Measurements from ENCODE around the gene CLEC3B.
"Not testable (repeated sequence)": the region's sequence is repeated elsewhere in the genome, so short reads cannot be mapped to it uniquely, and the experiment has no call there.

CLEC3B gene

DNA sequence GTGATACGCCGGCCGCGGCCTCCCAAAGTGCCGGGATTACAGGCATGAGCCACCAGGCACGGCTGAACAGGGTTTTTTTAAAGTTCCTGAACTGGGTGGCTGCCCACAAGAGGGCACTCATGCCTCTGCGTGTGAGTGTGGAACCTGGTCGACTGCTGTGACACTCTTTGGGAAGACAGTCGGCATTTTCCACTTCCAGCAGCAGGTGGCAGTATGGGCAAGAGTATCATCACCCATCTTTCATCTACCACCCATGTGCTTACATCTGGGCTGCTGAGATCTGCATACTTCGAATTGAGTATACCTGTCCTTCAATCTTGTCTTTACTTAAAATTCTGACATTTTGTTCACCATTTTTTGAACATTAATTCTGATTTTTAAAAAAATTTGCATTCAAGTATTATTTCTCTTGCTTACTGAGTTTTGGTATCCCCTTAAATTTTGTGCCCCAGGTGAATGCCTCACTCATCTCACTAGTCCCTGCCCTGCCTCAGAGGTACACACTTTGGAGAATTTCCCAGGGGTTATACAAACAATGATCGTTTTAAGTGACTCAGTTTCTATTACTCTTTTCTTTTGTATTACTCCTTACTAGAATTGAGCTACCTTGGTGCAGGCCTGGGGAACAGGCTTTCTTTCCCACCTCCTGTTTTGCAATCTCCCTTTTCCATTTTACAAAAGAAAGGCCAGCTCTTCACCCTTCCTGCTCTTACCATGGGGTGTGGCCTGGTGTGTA, 11.8 kb downstream of the CLEC3B start:
- peak; percentile 95 for DNase-seq

DNA sequence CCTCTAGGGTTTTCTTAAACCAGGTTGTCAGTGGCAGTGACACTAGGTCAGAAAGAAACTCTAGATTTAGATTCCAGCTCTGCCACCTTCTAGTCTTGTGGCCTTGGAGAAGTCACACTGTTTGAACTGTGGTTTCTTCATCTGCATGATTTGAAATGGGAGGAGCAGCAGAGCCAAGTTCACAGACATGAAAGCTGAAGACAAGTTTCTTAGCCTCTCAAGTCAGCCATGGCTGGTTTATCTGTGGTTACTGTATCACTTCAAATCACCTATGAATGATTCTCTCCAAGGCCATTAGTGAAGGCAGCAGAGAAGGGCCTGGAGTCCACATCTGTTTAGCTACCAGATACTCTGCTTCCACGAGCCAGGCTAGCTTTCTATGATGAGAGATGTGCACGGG, 15.6 kb downstream of the CLEC3B start:
- peak; percentile 33 for DNase-seq

DNA sequence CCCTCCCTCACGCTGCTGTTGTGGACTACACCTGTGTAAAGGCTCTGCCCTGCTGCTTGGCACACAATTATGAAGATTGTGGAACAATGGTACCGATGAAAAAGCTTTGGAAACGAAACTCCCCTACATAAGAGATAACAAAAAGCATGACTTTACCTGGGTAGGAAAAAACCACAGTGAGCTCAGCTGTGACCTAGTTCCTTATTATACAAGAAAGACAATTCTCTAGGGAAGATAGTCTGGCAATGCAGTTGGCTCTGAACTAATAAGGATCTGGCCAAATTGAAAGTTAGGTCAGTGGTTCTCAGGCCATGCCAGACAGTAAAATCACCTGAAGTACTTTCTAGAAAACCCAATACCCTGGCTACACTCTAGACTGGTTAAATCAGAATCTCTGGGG, 16.1 kb downstream of the CLEC3B start:
- no peak for DNase-seq

DNA sequence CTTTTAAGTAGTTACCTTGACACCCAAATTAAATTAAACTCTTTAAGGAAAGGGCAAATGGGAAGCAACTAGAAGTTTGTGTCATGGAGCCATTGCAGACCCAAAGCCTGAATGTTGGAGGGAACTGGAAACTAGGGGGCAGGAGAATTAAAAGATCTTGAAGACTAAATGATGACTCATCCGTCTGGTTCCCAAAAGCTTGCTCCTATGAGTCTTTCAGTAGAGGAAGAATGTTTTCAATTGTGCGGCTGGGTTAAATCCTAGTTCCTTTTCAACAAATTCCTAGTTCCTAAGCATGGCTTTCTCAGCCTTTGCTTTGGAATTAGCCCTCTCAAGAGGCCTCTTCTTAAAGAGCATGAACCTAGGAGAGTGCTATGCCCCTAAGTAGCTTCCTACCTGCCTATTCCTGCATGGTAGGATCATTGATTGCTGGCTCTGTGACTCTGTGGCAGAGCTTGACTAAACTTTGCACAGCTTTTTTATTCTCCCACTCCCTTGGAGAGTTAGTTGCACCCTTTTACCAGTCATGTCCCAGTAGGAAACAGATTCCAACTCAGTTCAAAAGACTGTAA, 17.7 kb downstream of the CLEC3B start:
- no peak for DNase-seq

DNA sequence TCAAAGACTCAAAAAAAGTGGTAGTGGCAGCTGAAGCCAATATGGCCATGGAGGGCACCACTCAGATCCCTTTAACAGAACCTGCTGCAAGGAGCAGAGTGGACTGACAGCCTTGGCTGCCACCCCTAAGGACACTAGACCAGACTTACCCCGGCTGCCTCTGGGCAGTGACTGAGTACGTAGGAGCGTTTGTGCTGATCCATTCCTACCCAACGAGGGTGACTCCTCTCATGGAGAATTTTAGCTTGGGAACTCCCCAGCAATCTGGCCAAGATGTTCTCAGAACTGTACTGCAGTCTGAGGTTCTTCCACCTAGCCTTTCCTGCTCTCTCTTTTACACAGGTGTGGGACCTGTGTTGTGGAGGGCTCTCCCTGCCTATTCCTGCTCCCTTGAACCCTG, 22.1 kb downstream of the CLEC3B start:
- no peak for DNase-seq

DNA sequence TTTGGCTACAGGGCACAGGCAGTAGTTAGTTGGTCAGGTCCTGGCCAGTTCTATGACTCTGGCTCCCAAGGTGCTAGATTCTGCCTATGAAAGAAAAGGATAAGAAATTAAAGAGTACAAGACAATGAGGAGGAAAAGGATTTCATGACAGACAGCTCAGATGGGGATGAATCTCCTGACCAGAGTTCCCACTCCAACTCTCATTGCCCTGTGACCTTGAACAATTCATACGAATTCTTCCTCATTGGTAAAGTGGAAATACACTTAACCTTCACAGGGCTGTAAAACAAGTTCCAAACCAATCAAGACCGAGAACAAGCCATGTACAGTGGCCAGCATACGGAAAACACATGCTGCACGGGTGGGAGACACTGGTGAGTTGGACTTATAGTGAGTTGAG, 23.7 kb downstream of the CLEC3B start:
- DNase-seq: no peak

DNA sequence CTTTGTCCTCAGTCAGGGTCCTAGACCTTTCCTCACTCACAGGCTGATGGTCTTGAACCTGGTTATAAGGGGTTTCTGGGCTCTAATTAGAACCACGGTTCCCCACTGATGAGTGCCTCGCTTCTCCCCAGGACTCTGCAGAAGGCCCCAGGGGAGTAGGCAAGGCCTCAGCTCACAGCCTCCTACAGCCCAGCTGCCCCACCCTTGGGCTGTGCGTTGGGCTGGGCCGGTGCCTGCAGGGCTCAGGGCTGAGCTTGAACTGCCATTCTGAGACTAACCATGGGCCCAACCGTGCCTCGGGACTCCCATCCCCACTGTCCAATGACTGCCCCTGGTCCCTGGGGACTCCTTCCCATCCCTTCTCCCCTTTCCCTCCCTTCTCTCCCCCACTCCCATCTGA, 25.6 kb downstream of the CLEC3B start:
- no peak for DNase-seq

DNA sequence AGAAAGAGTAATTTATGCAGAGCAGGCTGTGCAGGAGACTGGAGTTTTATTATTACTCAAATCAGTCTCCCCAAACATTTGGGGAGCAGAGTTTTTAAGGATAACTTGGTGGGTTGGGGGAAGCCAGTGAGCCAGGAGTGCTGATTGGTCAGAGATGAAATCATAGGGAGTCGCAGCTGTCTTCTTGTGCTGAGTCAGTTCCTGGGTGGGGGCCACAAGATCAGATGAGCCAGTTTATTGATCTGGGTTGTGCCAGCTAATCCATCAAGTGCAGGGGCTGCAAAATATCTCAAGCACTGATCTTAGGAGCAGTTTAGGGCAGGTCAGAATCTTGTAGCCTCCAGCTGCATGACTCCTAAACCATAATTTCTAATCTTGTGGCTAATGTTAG, 27.7 kb downstream of the CLEC3B start:
- not testable (repeated sequence) for DNase-seq

DNA sequence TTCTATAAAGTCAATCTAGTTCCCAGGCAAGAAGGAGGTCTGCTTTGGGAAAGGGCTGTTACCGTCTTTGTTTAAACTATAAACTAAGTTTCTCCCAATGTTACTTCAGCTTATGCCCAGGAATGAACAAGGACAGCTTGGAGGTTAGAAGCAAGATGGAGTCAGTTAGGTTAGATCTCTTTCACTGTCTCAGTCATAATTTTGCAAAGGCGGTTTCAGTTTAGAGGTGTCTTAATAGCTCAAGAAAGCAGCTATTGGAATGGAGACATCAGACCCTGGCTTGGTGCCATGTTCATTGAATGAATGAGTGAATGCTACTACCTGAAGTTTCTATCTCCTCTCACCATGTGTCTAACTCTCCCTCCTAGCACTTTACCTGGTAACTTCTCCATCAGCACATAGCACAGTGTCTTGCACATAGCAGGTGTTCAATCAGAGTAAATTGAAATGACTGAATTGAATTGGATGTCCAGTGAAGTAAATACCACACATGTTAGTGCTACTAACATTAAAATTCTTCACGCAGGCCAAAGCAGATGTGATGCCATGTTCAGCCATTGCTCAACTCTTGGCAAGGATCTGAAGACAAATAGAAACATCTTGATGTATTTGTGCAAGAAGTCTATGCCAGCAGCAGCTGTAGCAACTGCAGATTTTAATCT, 28.2 kb downstream of the CLEC3B start:
- no peak for DNase-seq

DNA sequence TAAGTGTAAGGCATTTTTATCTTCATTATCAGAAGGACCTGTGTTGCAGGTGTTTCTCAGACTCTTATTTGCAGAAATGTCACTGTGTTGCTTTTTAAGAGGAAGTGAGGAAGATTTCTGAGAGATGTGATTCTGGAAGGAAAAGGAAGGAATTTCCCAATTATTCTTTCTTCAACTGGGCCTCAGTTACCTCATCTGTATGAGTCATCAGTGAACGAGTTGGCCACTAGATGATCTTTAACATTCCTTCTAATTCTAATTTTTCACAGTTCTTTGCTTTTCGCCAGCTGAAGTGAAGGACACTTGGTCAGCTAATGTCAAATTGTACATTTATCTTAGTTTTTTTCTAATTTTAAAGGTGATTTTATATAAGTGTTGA, 28.9 kb downstream of the CLEC3B start:
- no peak for DNase-seq

DNA sequence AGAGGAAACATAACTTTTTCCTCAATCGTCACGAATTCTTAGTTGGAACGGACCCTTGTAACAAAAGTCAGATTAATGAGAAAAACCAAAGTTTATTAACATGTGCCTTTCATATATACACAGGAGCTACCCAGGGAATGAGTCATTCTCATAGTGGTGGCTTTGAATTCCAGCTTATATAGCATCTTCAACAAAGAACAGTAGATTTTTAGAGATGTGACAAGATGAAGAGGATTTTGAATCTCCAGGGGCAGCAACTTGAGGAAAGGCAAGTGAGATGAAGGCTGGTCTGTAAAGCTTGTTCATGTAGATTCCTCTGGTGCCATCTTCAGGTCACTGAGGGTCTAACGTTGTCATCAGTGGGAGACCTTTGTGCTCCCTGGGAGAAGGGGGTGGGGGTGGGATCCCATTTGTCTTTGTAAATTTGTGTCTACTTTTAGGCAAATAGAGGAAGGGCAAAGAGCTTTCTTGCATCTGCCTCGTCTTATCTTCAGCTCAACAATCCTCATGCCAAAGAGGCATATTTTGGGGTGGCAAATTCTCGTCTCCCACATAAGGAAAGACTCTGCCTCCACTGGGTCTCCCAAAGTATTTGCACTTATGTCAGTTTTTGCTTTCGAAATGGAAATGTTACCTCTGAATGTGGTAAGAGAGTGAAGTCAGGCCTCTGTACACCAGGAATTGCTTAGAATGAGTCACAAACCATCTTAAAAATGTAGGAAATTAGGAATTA, 29.5 kb downstream of the CLEC3B start:
- peak; percentile 38 for DNase-seq

DNA sequence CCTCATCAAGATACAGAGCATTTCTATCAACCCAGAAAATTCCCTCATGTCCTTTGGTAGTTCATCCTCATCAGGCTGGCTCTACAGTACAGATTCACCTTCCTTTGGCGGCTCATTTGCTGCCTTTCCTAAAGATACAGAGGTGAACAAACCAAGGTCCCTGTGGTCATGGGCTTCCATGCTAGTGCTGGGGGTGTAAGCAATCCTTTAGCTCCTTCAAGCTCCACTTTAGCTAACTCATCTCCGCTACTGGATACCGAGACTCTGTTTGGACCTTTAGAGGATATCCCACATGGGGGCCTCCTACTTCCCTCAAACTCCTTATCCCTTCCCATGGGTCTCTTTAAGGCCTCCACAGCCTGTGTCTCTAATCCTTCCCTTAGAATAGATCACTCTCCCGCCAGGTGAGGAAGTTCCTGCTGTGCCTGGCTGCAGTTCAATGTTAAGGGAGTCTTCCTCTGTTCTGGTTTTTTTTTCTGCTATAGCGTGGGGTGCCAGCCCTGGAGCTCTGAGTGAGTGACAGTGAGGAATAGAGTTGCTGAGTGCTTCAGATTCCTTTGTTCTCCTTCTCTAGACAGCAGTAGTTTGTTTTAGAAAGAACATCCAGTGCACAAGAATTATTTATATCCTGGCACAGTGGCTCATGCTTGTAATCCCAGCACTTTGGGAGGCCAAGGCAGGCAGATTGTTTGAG, 30.7 kb downstream of the CLEC3B start:
- DNase-seq: no peak

DNA sequence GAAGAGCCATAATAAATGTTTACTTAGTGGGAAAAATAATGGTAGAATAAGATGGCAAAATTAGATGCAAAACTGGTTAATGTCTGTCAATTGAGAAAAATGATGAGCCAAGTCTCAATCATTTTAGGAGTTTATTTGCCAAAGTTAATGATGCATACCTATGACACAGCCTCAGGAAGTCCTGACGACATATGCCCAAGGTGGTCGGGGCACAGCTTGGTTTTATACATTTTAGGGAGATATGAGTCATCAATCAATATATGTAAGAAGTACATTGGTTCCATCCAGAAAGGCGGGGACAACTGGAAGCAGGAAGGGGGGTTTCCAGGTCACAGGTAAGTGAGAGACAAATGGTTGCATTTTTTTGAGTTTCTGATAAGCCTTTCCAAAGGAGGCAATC, 31.5 kb downstream of the CLEC3B start:
- peak; percentile 31 for DNase-seq

DNA sequence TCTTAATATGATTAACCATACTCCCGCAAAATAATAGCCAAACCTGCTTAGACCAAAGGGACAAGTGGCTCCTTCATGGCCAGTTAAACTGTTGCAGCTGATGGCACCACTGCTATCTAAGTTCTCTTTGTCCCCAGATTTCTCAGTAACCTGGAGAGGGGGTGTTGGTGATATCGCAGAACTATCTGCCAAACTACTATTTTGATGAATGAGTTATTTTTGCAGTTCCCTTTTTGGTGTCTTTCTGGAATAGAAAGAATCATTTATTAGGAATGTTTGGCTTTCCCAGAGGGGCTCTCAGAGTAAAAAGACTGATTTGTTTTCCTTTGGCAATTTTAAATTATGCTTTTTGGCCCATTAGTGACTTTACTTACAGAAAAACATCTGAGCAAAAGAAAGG, 33.0 kb downstream of the CLEC3B start:
- DNase-seq: no peak

DNA sequence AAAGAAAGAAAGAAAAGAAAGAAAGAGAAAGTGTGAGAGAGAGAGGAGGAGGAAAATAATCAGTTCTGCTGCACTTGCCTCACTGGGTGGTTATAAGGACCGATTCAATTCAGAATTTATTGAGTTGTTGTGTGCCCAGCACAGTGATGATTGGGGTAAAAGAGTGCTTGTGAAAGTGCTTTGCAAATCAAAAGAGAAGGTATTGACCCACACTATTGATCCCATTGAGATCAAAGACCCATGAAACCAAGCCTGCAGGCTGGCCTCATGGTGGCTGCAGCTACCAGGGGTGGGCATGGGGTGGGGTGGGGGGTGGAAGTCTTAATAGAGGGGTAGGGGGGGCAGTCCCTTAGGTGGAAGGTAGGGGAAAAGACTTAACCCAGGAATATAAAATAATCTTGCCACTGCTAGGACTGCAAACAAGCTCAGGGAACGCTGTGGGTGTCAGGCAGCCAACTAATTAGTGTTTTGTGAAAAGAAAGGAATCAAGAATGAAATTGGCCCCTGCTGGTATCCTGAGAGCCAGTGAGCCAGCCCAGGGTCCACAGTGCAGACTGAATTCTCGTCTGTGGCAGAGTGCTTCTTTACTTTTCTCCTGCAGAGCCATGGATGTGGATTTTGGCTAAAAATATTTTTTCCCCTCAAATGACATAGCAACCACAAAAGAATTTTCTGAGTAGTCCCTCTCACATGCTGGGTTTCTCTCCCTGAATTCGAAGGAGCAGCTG, 34.2 kb downstream of the CLEC3B start:
- DNase-seq: no peak

DNA sequence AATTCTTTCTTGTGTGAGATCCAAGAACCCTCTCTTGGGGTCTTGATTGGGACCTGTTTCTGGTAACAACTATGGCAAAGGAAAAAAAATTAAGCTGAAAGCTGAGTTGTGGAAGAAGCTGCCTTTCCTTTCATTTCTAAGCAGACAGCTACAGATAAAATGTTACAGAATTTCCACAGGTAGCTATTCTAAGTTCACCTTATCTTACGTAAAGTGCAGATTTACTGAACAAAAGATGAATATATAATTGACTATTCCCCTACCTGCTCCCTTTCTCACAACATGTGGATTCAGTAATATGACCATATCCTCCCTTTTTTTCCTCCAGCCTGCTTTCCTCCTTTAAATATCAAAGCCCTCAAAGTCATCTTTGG, 36.6 kb downstream of the CLEC3B start:
- no peak for DNase-seq

DNA sequence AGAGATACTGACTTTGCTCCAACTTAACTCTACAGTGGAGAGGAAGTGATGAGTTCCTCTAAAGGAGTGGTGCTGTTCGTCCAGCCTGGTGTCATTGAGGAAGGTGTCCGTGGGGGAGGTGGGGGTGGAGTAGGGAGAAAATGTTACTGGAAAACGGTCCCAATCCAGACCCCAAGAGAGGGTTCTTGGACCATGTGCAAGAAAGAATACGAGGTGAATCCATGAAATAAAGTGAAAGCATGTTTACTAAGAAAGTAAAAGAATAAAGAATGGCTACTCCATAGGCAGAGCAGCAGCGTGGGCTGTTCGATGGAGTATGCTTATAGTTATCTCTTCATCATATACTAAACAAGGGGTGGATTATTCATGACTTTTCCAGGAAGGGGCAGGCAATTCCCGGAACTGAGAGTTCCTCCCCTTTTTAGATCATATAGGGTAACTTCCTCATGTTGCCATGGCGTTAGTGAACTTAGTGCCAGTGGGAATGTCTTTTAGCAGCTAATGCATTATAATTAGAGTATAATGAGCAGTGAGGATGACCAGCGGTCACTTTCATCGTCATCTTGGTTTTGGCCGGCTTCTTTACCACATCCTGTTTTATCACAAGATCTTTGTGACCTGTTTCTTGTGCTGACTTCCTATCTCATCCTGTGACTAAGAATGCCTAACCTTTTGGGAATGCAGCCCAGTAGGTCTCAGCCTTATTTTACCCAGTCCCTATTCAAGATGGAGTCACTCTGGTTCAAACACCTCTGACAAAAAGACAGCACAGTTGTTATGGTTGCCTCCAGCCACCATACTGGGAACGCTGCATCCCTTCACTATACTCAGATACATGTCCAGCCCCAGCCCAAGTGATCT, 38.6 kb downstream of the CLEC3B start:
- DNase-seq: peak; percentile 69

DNA sequence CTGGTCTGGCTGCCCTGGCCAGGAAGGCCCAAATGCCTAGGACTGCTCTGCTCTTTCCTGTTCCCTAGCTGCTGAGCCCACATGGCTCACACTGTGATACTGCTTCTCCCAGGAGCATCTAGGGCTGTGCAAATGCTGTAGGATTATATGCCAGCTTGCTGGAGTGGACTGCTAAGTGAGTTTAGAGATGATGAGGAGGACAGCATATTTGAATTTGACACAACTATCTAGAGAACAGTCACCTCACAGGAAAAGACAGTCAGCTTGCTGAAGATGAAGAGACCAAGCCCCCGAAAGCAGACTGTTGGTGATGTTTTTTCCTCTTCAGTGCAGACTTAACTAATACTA, 39.2 kb downstream of the CLEC3B start:
- no peak for DNase-seq

DNA sequence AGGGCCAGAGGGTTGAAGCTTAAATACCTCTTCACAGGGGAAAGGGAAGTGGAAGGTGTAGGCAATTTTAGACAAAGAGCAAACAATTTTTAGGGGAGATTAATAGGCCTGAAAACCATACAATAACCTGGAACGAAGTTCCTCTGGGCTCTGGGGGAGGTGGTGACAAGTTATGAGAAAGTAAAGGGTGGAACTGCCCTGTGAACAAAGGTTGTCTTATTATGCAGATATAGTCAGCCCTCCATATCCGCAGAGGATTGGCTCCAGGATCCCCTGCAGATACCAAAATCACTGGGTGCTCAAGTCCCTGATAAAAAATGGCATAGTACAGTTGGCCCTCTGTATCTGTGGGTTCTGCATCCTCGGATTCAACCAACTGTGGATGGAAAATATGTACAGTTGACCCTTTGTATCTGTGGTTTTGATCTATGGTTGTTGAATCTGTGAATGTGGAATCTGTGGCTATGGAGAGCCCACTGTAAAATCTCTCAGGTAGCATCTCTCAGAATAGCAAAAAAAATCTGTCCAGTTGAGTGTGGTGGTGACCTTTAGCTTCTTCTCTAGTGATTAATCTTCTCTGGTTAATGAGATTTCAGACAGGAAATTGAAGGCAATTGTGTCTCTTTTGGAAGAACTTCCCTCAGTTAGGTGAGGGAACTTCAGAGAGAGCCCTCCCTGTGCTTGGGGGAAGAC, 40.2 kb downstream of the CLEC3B start:
- DNase-seq: no peak

DNA sequence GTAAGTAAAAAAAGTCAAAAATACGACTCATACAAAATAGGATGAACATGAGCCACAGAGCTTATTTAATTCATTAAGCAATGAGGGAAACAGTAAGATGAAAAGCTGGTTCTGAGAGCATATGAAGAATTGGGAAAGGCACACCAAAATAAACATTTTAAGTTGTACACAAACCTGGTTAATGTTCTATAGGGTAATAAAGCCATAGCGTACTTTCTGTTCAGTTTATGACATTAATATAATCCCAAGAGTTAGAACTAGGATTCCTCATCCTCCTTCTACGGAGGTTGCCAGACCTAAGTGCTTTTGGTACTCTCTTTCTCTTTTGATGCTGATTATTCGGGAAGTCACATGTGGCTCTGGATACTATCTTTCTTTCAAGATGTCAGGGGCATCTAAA, 41.4 kb downstream of the CLEC3B start:
- no peak for DNase-seq

DNA sequence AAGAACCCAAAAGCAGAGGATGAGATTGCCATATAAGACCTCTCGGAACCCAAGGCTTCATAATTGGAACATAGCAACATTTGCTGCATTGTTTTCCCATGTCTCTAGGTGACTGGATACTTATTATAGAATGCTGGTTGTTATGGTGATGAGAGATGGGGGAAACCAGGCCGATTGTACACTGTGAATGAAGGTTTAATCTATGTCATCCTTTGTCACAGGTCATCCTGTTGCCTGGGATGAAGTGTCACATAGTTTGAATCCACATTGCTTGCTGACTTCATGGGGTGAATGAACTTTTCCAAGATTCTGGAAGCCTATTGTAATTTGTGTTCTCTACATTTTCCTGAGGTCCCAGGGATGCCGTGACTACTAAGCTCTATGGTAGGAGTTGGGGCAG, 41.8 kb downstream of the CLEC3B start:
- no peak for DNase-seq

Data from activated CD4-positive, alpha-beta T cell treated with anti-CD3 and anti-CD28 coated beads, Interleukin-2, Interleukin-6, amounts not matched to agents 100 ng/mL and 50 ng/mL, durations not matched to agents 16 hours and 8 hours (primary cell).